Measurements from ENCODE around the gene PLEKHB2. TPM values are rescaled to one million over a fixed set of nuclear protein-coding genes. Genes with fewer than 3 reads are reported as not detected.

Gene PLEKHB2
- total and polyA plus RNA-seq, 9 of the 15 experiments (the other 6 are each of a cell fraction or from before 2014, with no cell fraction given) = 41.3 to 71.5 (median 50.2) TPM

- POLR2A ChIA-PET = interaction anchor here (0.5 to 1.2 kb wide), 2 partner anchors 12 to 40 kb away, joined by 3 to 5 read pairs; no protein-coding TSS in a partner anchor
- WGBS (ENCODE audit: insufficient coverage, low coverage, missing lambda C conversion rate) = 92% methylated on average over 9 of the region's 12 CpGs
- in situ Hi-C loops (cut with MboI) = no loop called here
- Histone ChIP-seq H3K27ac (ENCODE audit: extremely low read depth, low read depth, low read length) (no peak overlapping the region), H4K20me1 (replicated peaks; ENCODE audit: control insufficient read depth, insufficient read depth, low read length) (peaks cover 6% of the 10 kb centered on the region; the same call in 1 of the 2 replicates), H3K9me1 (ENCODE audit: control insufficient read depth, insufficient read depth, low read length) (peaks cover 9% of the 10 kb centered on the region), H3K4me2 (ENCODE audit: insufficient read depth, low read length) (no peak overlapping the region), H3K4me1 (replicated peaks in 1 of 2; ENCODE audit: control insufficient read depth in 2 of 2, insufficient read depth in 2 of 2, low read length in 2 of 2) (peaks cover 3% of the 10 kb centered on the region in 2 experiments; a peak in 4 of 5 replicates), H3K27me3 (ENCODE audit: control insufficient read depth in 2 of 2, insufficient read depth in 2 of 2, low read length in 2 of 2) (no peaks in the 10 kb centered on the region), H3K79me2 (ENCODE audit: control insufficient read depth, insufficient read depth, low read length) (peaks cover 71% of the 10 kb centered on the region), H3K9ac (ENCODE audit: insufficient read depth in 1 of 2, low read depth in 2 of 2, low read length in 2 of 2) (no peak overlapping the region), H3K4me3 (no peak overlapping the region), H3K36me3 (ENCODE audit: control insufficient read depth, insufficient read depth, low read length) (peaks cover 58% of the 10 kb centered on the region), H2AFZ (ENCODE audit: low read depth, low read length) (no peak overlapping the region), H3K9me3 (replicated peaks; ENCODE audit: control insufficient read depth, insufficient read depth, low read depth, low read length) (0 out of 2 replicates have a peak, but pooled peaks cover 2% of the 10 kb centered on the region)
- ATAC-seq = no peak
- BruUV-seq (replicated peaks) = no TSS peak
- TF ChIP-seq TOE1 (IDR thresholded peaks at IDR 0.05; ENCODE audit: borderline replicate concordance) (no peak), TOE1 (CRISPR knock-in tag; IDR thresholded peaks at IDR 0.05; ENCODE audit: borderline replicate concordance, low read depth) (no peak), ZNF655 (CRISPR knock-in tag; IDR thresholded peaks at IDR 0.05) (no peak), ZNF764 (CRISPR knock-in tag; IDR thresholded peaks at IDR 0.05; ENCODE audit: low read depth) (no peak), BRCA1 (IDR thresholded peaks at IDR 0.05) (no peak), BRCA1 (CRISPR knock-in tag; IDR thresholded peaks at IDR 0.05) (no peak)
- TF ChIP-seq, protein P1, sequence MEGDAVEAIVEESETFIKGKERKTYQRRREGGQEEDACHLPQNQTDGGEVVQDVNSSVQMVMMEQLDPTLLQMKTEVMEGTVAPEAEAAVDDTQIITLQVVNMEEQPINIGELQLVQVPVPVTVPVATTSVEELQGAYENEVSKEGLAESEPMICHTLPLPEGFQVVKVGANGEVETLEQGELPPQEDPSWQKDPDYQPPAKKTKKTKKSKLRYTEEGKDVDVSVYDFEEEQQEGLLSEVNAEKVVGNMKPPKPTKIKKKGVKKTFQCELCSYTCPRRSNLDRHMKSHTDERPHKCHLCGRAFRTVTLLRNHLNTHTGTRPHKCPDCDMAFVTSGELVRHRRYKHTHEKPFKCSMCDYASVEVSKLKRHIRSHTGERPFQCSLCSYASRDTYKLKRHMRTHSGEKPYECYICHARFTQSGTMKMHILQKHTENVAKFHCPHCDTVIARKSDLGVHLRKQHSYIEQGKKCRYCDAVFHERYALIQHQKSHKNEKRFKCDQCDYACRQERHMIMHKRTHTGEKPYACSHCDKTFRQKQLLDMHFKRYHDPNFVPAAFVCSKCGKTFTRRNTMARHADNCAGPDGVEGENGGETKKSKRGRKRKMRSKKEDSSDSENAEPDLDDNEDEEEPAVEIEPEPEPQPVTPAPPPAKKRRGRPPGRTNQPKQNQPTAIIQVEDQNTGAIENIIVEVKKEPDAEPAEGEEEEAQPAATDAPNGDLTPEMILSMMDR (IDR thresholded peaks at IDR 0.05 in 2 of 3, conservative IDR thresholded peaks at IDR 0.05 in 1 of 3; ENCODE audit: insufficient read depth in 2 of 3, low read depth in 1 of 3, low read length in 3 of 3) = no peak
- intact Hi-C loops (cut with micrococcal nuclease) = no loop called here
- FAIRE-seq = no peak
- DNase-seq (ENCODE audit: extremely low read depth in 1 of 4, low spot score in 3 of 4) = no peak
- CTCF ChIA-PET (ENCODE audit: low intra/inter-chr PET ratio) = no interaction called here
These were observed 15.7 kb downstream of the PLEKHB2 start for GRCh38 chr2:131120815-131121317.
